Liver (tissue), 9 donors: ENCODE results near the gene DAGLB. TPM values are rescaled to one million over a fixed set of nuclear protein-coding genes. Genes with fewer than 3 reads are reported as not detected.
"Not testable (repeated sequence)": the region's sequence is repeated elsewhere in the genome, so short reads cannot be mapped to it uniquely, and the experiment has no call there.

Experiments used
- DNase-seq: peaks from one replicate; pipeline ENCODE4 v3.0.0-alpha.2; 2017; ENCODE audit warnings: low spot score
- H3K27ac ChIP-seq, 2 donors: one replicate each; pipeline ENCODE4 v1.7.0; 2013; ENCODE audit warnings: inconsistent platforms in 2 of 2, low read length in 2 of 2, control low read depth in 1 of 2, low read depth in 1 of 2, mild to moderate bottlenecking in 1 of 2
- H3K27me3 ChIP-seq, 4 donors: one replicate each; pipeline versions ENCODE4 v1.6.1 to v1.7.0; 2013; ENCODE audit warnings: low read length in 3 of 4, inconsistent platforms in 1 of 4, mild to moderate bottlenecking in 1 of 4, moderate library complexity in 1 of 4; ENCODE audit not compliant: control insufficient read depth in 4 of 4, insufficient read depth in 4 of 4
- H3K36me3 ChIP-seq, 4 donors: one replicate each; pipeline versions ENCODE4 v1.6.1 to v1.7.0; 2013; ENCODE audit warnings: low read length in 3 of 4, mild to moderate bottlenecking in 3 of 4, low read depth in 1 of 4, moderate library complexity in 1 of 4; ENCODE audit not compliant: control insufficient read depth in 4 of 4, insufficient read depth in 3 of 4
- H3K4me1 ChIP-seq, 4 donors: one replicate each; pipeline versions ENCODE4 v1.6.1 to v1.7.0; 2013; ENCODE audit warnings: low read length in 3 of 4, mild to moderate bottlenecking in 3 of 4, moderate library complexity in 1 of 4; ENCODE audit not compliant: control insufficient read depth in 4 of 4, insufficient read depth in 4 of 4
- H3K4me3 ChIP-seq, 3 donors: one replicate each; pipeline versions ENCODE4 v1.6.1 to v1.7.0; 2013; ENCODE audit warnings: low read length in 3 of 3, control low read depth in 1 of 3, low read depth in 1 of 3, mild to moderate bottlenecking in 1 of 3
- H3K9ac ChIP-seq, 2 donors: one replicate each; pipeline ENCODE4 v1.7.0; 2013; ENCODE audit warnings: low read length in 2 of 2, mild to moderate bottlenecking in 2 of 2, moderate library complexity in 2 of 2, control low read depth in 1 of 2, low read depth in 1 of 2
- H3K9me3 ChIP-seq, 4 donors: one replicate each; pipeline versions ENCODE4 v1.6.1 to v1.7.0; 2013; ENCODE audit warnings: low read length in 3 of 4; ENCODE audit not compliant: control insufficient read depth in 4 of 4
- ATF3 ChIP-seq: IDR thresholded peaks from 2 replicates; pipeline ENCODE4 v1.6.1; 2016; ENCODE audit warnings: antibody characterized with exemption
- EGR1 ChIP-seq, 2 donors: IDR thresholded peaks; 2 replicates each; pipeline ENCODE4 v1.6.1; 2016 to 2018; ENCODE audit warnings: antibody characterized with exemption in 2 of 2, low read depth in 2 of 2
- FOXA1 ChIP-seq: IDR thresholded peaks from 2 replicates; pipeline ENCODE4 v1.6.1; 2016; ENCODE audit warnings: antibody characterized with exemption
- FOXA2 ChIP-seq: IDR thresholded peaks from 2 replicates; pipeline ENCODE4 v1.6.1; 2016; ENCODE audit warnings: antibody characterized with exemption
- HNF4A ChIP-seq, 2 donors: conservative IDR thresholded peaks; 2 replicates each; pipeline ENCODE4 v1.6.1; 2016; ENCODE audit warnings: antibody characterized with exemption in 2 of 2, mild to moderate bottlenecking in 2 of 2
- HNF4G ChIP-seq: IDR thresholded peaks from 2 replicates; pipeline ENCODE4 v1.6.1; 2016; ENCODE audit warnings: antibody characterized with exemption
- MAX ChIP-seq: IDR thresholded peaks from 2 replicates; pipeline ENCODE4 v1.6.1; 2016; ENCODE audit warnings: antibody characterized with exemption
- NR2F2 ChIP-seq: IDR thresholded peaks from 2 replicates; pipeline ENCODE4 v1.6.1; 2016; ENCODE audit warnings: antibody characterized with exemption
- SP1 ChIP-seq: IDR thresholded peaks from 2 replicates; pipeline ENCODE4 v1.6.1; 2018; ENCODE audit warnings: antibody characterized with exemption, mild to moderate bottlenecking
- TAF1 ChIP-seq: conservative IDR thresholded peaks from 2 replicates; pipeline ENCODE4 v1.6.1; 2016; ENCODE audit warnings: antibody characterized with exemption, mild to moderate bottlenecking
- YY1 ChIP-seq: IDR thresholded peaks from 2 replicates; pipeline ENCODE4 v1.6.1; 2016; ENCODE audit warnings: antibody characterized with exemption, mild to moderate bottlenecking
- WGBS: extraction: QIAGEN DNeasy Blood & Tissue Kit; methylation state at CpG from one replicate; pipeline ENCODE4 v1.1.7; 2013; 5-methylcytosine and 5-hydroxymethylcytosine counted together
- polyA plus RNA-seq, 2 donors: library from polyadenylated mRNA; stranded (reverse) in 1 of 2; unstranded in 1 of 2; fragments of 200-250 nt in 1 of 2; fragments of >200 nt in 1 of 2; fragmentation: Nextera tagmentation in 1 of 2; extraction: Ambion mirVana in 1 of 2; gene quantifications; one replicate each; pipeline versions ENCODE4 v1.2.1 to v1.2.3, GENCODE V29; 2013 to 2015
- total RNA-seq, 2 donors: library from RNA; depleted of rRNA; stranded (reverse); fragments of >200 nt; gene quantifications; one replicate each; pipeline ENCODE4 v1.2.3, GENCODE V29; 2014
- TF ChIP-seq, protein P1 (sequence below): IDR thresholded peaks from 2 replicates; pipeline ENCODE4 v1.6.1; 2016; ENCODE audit warnings: antibody characterized with exemption
- TF ChIP-seq, protein P2 (sequence below): fragments of 150-350 bp; IDR thresholded peaks from 2 replicates; pipeline ENCODE4 v1.5.1; 2017; ENCODE audit warnings: improper control_type of control experiment, low read depth, low read length; ENCODE audit not compliant: missing input control
- TF ChIP-seq, protein P3 (sequence below): IDR thresholded peaks from 2 replicates; pipeline ENCODE4 v1.6.1; 2016; ENCODE audit warnings: antibody characterized with exemption, mild to moderate bottlenecking
- donor health status: healthy.
- donor health status: healthy.
- donor health status: healthy.
- donor health status: healthy.
- donor health status: healthy.

Gene DAGLB
- total and polyA plus RNA-seq, 4 donors = 4.9 to 10.7 (median 8.4) TPM

GRCh38 chr7:6463609-6464008 lies 15.9 kb upstream of the DAGLB start:
- peaks cover 21 to 60% (median 51%) of the 10 kb centered on the region in 4 donors for H3K36me3 ChIP-seq
- 83% methylated on average over 5 of the region's 5 CpGs for WGBS
- H3K4me1 ChIP-seq = not testable (repeated sequence)

DNA sequence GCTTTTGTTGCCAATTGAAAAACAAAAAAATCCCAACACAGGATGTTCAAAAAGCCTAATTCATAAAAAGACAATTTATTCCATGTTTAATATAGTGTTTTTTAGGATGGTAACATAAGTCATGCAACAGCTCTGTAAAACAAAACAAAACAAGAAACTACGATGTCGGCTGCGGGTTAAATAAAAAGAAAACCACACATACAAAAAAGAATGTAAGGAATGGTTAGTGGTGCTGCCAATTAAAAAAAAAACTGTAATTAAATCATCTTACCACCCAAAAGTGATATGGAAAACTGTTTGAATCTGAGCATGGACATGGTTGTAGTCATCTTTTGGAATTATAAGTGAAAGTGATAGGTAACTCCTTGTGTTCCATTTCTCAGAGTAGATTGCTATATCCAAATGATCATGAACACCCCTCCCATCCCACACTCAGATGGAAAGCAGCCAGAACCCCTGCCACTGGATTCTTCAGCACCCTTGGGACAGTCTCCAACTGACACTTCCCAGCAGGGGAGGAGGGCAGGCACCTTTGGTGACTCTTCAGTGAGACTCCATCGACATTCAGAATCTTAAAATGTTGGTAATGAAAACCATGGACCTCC lies 14.3 kb upstream of the DAGLB start:
- WGBS = 91% methylated on average over 4 of the region's 4 CpGs
- peaks cover 0 to 10% (median 4%) of the 10 kb centered on the region in 4 donors for H3K4me1 ChIP-seq
- H3K27ac ChIP-seq = no peak overlapping the region
- DNase-seq = no peak
- H3K9me3 ChIP-seq = no peaks in the 10 kb centered on the region
- H3K36me3 ChIP-seq = peaks cover 17 to 49% (median 40%) of the 10 kb centered on the region in 4 donors
- TF ChIP-seq, protein P1, sequence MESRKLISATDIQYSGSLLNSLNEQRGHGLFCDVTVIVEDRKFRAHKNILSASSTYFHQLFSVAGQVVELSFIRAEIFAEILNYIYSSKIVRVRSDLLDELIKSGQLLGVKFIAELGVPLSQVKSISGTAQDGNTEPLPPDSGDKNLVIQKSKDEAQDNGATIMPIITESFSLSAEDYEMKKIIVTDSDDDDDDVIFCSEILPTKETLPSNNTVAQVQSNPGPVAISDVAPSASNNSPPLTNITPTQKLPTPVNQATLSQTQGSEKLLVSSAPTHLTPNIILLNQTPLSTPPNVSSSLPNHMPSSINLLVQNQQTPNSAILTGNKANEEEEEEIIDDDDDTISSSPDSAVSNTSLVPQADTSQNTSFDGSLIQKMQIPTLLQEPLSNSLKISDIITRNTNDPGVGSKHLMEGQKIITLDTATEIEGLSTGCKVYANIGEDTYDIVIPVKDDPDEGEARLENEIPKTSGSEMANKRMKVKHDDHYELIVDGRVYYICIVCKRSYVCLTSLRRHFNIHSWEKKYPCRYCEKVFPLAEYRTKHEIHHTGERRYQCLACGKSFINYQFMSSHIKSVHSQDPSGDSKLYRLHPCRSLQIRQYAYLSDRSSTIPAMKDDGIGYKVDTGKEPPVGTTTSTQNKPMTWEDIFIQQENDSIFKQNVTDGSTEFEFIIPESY = no peak
- TF ChIP-seq YY1 = no peak
- no peak for TF ChIP-seq MAX
- TF ChIP-seq FOXA2 = no peak
- TF ChIP-seq HNF4G = no peak
- TF ChIP-seq NR2F2 = no peak
- TF ChIP-seq, protein P2, sequence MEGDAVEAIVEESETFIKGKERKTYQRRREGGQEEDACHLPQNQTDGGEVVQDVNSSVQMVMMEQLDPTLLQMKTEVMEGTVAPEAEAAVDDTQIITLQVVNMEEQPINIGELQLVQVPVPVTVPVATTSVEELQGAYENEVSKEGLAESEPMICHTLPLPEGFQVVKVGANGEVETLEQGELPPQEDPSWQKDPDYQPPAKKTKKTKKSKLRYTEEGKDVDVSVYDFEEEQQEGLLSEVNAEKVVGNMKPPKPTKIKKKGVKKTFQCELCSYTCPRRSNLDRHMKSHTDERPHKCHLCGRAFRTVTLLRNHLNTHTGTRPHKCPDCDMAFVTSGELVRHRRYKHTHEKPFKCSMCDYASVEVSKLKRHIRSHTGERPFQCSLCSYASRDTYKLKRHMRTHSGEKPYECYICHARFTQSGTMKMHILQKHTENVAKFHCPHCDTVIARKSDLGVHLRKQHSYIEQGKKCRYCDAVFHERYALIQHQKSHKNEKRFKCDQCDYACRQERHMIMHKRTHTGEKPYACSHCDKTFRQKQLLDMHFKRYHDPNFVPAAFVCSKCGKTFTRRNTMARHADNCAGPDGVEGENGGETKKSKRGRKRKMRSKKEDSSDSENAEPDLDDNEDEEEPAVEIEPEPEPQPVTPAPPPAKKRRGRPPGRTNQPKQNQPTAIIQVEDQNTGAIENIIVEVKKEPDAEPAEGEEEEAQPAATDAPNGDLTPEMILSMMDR = no peak
- no peak for TF ChIP-seq HNF4A (conservative IDR thresholded peaks at IDR 0.05)
- TF ChIP-seq ATF3 = no peak
- no peak for TF ChIP-seq FOXA1
- TF ChIP-seq, protein P3, sequence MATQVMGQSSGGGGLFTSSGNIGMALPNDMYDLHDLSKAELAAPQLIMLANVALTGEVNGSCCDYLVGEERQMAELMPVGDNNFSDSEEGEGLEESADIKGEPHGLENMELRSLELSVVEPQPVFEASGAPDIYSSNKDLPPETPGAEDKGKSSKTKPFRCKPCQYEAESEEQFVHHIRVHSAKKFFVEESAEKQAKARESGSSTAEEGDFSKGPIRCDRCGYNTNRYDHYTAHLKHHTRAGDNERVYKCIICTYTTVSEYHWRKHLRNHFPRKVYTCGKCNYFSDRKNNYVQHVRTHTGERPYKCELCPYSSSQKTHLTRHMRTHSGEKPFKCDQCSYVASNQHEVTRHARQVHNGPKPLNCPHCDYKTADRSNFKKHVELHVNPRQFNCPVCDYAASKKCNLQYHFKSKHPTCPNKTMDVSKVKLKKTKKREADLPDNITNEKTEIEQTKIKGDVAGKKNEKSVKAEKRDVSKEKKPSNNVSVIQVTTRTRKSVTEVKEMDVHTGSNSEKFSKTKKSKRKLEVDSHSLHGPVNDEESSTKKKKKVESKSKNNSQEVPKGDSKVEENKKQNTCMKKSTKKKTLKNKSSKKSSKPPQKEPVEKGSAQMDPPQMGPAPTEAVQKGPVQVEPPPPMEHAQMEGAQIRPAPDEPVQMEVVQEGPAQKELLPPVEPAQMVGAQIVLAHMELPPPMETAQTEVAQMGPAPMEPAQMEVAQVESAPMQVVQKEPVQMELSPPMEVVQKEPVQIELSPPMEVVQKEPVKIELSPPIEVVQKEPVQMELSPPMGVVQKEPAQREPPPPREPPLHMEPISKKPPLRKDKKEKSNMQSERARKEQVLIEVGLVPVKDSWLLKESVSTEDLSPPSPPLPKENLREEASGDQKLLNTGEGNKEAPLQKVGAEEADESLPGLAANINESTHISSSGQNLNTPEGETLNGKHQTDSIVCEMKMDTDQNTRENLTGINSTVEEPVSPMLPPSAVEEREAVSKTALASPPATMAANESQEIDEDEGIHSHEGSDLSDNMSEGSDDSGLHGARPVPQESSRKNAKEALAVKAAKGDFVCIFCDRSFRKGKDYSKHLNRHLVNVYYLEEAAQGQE = no peak
- no peak for TF ChIP-seq EGR1 (IDR thresholded peaks at IDR 0.05; ENCODE audit: low read depth in 2 of 2)
- TF ChIP-seq SP1 = no peak
- TF ChIP-seq TAF1 = no peak
- no peaks in the 10 kb centered on the region for H3K27me3 ChIP-seq
- no peak overlapping the region for H3K9ac ChIP-seq
- no peak overlapping the region for H3K4me3 ChIP-seq

More at GRCh38 chr7:6463609-6464008, 15.9 kb upstream of the DAGLB start:
- not testable (repeated sequence) for DNase-seq, H3K9ac ChIP-seq, H3K9me3 ChIP-seq, H3K4me3 ChIP-seq, H3K27me3 ChIP-seq, H3K27ac ChIP-seq
